ENCODE results near the gene S100A9. TPM values are rescaled to one million over a fixed set of nuclear protein-coding genes. Genes with fewer than 3 reads are reported as not detected.

S100A9 gene
- total RNA-seq, 1 experiment from 2014 or later = not detected

DNA sequence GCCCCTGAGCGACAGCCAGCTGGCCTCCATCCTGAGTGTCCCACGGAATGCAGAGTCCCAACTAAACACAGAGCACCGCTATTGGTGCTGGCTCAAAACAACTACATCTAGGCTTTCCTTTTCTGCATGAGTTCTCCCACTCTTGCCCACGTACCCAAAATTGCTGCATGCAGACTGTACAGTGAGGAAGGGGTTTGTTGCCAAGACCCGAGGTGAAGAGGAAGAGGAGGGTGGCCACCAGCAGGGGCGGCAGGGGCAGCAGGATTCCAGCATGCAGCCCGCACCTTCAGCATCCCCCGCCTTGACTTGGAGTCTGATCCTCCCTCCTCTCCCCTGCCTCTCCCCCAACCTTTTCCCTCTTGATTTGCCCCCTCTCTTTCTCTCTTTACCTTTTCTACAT lies 8.0 kb downstream of the S100A9 start:
- Histone ChIP-seq H3K4me3 (no peak overlapping the region), H3K36me3 (no peaks in the 10 kb centered on the region), H3K9me3 (no peaks in the 10 kb centered on the region), H3K27me3 (no peaks in the 10 kb centered on the region; the same call in 1 of the 2 replicates)
- DNase-seq = no peak

DNA sequence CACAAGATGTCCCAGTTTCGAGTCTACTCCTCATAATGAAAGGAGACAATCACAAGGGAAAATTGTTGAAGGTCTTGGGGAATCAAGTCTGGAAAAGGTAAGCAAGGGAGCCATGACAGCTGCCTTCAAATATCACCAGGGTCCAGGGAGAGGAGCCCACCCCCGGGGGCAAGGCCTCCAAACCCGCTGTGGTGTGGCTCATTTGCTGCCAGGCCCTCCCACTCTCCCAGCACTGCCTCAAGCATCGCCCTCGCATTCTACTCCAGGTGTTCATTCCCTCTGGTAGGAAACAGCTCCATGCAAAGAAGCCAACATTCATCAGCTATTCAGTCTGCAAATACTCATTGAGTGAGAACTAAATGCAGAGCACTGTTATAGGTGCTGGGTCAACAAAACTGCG lies 8.6 kb downstream of the S100A9 start:
- no peaks in the 10 kb centered on the region for H3K9me3 ChIP-seq
- H3K36me3 ChIP-seq = no peaks in the 10 kb centered on the region
- no peak for DNase-seq
- H3K27me3 ChIP-seq = no peaks in the 10 kb centered on the region; the same call in 1 of the 2 replicates
- no peak overlapping the region for H3K4me3 ChIP-seq

DNA sequence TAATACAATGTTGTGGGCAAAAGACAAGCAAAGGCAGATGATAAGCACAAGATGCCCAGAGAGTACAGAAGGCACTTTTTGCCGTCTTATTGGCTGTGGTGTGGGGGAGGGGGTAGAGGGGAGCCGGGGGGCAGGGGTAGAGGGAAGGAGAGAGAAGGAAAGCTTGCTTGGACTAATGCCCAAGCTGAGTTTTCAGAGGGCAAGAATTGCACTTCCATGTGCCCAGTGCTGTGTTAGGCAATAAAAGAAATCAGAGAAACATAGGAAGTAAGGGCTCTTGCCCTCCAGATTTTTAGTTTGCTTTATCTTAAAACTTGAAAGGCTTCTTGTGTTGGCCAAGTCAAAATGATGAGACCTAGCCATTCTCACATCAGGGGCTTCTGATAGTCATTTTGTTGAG lies 9.4 kb downstream of the S100A9 start:
- H3K36me3 ChIP-seq = no peaks in the 10 kb centered on the region
- no peaks in the 10 kb centered on the region for H3K9me3 ChIP-seq
- no peaks in the 10 kb centered on the region; the same call in 1 of the 2 replicates for H3K27me3 ChIP-seq
- no peak for DNase-seq
- H3K4me3 ChIP-seq = no peak overlapping the region

DNA sequence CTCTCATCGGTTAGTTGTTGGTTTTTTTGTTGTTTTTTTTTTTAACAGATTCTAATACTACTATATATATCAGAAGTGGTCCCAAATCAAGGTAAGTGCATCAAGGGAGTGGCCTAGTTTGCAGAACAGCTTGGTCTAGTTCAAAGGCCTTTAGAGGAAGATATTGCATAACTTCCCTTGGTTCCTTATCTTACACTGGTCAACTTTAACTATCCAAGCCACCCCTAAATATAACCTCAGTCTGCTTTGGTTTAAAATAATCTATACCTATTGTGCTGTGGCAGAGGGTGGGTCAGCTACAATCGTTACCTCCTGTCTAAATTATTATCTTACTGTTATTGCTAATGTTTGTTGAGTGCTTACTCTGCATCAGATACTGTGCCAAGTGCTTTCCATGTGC lies 10.8 kb downstream of the S100A9 start:
- Histone ChIP-seq H3K27me3 (no peaks in the 10 kb centered on the region; the same call in 1 of the 2 replicates), H3K36me3 (no peaks in the 10 kb centered on the region), H3K9me3 (no peaks in the 10 kb centered on the region), H3K4me3 (no peak overlapping the region)
- DNase-seq = no peak

DNA sequence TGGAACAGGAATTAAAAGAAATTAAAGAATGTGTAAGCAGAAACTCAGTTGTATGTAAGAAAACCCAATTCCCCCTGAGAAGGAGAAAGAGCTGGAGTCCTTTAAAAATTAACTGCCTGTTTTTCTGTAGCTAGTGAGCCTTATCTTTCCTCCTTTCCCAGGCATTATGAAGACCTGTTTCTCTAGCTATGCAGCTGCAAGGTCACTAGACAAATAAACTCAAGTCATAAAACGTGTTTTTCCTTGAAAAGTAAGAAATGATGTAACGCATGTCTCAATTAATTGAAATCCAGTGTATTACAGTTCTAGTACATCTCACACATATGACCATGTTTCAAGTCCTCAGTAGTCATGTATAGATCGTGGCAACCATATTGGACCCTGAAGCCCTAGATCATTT lies 12.5 kb downstream of the S100A9 start:
- Histone ChIP-seq H3K36me3 (no peaks in the 10 kb centered on the region), H3K27me3 (no peaks in the 10 kb centered on the region; the same call in 1 of the 2 replicates), H3K4me3 (no peak overlapping the region), H3K9me3 (no peaks in the 10 kb centered on the region)
- DNase-seq = no peak

DNA sequence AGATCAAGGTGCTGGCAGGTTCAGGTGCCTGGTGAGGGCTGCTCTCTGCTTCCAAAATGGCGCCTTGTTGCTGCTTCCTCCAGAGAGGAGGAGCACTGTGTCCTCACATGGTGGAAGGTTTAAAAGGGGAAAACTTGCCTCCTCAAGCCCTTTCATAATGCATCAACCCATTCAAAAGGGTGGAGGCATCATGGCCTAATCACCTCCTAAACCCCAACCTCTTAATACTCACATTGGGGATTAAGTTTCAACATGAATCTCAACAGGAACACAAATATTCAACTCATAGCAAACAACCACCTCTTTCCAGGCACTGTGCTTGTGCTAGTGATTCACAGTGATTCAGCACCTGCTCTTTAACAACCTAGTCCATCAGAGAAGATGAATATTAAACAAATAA lies 13.6 kb downstream of the S100A9 start:
- no peak for DNase-seq
- Histone ChIP-seq H3K36me3 (no peaks in the 10 kb centered on the region), H3K27me3 (no peaks in the 10 kb centered on the region; the same call in 1 of the 2 replicates), H3K9me3 (no peaks in the 10 kb centered on the region), H3K4me3 (no peak overlapping the region)

DNA sequence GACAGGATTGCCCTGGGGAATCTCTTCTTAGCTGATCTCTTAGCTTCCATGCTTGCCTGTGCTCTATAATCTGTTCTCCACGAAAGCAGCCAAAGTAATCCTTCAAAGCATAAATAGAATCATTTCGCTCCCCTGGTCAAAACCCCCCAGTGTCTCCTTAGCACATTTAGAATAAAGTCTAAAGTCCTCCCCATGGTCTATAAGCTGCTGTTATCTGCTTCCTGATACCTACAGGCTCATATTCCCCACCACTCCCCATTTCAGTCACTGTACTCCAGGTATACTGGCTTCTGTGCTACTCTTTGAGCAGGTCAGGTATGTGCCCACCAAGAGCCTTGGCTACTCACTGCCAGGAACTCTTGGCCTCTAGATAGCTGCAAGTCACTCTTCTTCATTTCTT lies 14.9 kb downstream of the S100A9 start:
- DNase-seq = no peak
- Histone ChIP-seq H3K27me3 (no peaks in the 10 kb centered on the region; the same call in 1 of the 2 replicates), H3K4me3 (no peak overlapping the region), H3K9me3 (no peaks in the 10 kb centered on the region), H3K36me3 (no peaks in the 10 kb centered on the region)

DNA sequence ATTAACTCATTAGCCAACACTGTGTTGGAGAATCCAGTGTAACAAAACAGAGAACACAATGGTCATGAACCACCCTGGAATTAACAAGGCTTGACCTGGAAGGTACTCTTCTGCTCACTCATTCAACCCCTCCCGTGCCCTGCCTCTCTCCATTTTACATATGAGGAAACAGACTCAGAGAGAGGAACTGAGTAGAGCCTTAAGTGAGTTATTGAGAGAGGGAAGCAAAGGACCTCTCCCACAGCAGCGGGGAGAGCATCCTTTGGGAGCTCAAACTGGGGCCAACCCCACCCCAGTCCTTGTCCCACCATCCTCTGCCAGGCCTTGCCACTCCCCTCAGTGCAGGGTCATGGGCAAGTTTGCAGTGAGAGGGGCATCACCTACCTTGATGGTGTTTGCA lies 16.4 kb downstream of the S100A9 start:
- Histone ChIP-seq H3K4me3 (no peak overlapping the region), H3K36me3 (no peaks in the 10 kb centered on the region), H3K9me3 (no peaks in the 10 kb centered on the region), H3K27me3 (no peaks in the 10 kb centered on the region; the same call in 1 of the 2 replicates)
- no peak for DNase-seq

DNA sequence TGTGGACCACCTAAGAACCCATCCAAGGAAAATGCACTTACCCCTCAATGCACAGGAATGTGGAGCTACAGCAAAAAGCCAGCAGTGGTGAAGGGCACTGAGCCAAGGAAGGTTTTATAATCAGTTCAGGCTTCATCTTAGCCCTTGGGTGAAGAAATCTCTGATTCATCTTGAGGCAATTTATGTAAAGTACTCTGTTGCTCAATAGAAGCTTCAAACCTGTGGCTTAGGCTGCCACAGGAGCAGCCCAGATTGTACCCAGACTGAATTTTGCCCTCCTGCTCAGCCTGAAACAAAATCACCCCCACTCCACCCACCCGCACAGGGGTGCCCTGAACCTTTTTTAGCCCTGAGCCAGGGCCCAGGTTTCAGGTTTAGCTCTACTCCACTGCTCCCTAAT lies 17.9 kb downstream of the S100A9 start, which contains the start of gene S100A12:
S100A12 (minus strand) TSS at position 111 of the 400 bp plus-strand sequence. CDS start 1,029 bp downstream, outside the sequence.
- H3K36me3 ChIP-seq = no peaks in the 10 kb centered on the region
- no peak within 1 kb of the TSS for H3K4me3 ChIP-seq
- peak; percentile 59 for DNase-seq
- H3K27me3 ChIP-seq = no peaks in the 10 kb centered on the region
- no peaks in the 10 kb centered on the region for H3K9me3 ChIP-seq

DNA sequence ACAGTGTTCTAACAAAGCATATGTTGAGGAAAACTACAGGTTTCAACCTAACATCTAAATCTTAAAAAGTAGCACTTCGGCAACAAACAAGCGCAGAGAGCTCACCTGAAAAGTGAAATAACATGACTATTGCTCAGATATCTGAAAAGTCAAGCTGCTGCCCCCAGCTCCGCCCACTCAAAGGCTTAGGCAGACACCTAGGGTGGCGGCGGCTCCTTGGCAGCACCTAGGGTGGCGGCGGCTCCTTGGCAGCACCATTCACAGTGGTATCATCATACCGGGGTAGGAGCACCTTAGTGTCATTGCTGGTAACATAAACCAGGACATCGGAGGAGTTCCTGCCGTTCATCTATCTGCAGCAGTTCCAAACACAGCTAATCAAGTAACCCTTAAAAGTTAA lies 21.9 kb downstream of the S100A9 start:
- no peak for DNase-seq
- Histone ChIP-seq H3K9me3 (peaks cover 10% of the 10 kb centered on the region), H3K27me3 (no peaks in the 10 kb centered on the region; the same call in 1 of the 2 replicates), H3K36me3 (no peaks in the 10 kb centered on the region), H3K4me3 (no peak overlapping the region)

DNA sequence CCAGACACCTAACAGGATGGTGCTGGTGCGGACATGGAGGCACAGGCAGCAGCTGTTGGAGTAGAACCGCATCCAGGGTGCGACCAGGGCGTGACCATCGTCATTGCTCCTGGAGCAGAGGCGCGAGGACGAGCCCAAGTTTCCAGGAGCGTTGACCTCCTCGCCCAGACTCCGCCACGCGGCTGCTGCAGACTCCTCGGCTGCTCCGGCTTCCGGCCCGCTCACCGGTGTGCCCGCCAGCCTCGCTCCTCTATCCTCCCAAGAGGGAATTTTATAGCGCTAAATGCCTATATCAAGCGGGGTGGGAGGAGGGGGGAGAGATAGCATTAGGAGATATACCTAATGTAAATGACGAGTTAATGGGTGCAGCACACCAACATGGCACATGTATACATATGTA lies 23.1 kb downstream of the S100A9 start:
- no peaks in the 10 kb centered on the region for H3K36me3 ChIP-seq
- peaks cover 10% of the 10 kb centered on the region for H3K9me3 ChIP-seq
- no peak for DNase-seq
- no peaks in the 10 kb centered on the region; the same call in 1 of the 2 replicates for H3K27me3 ChIP-seq
- no peak overlapping the region for H3K4me3 ChIP-seq

DNA sequence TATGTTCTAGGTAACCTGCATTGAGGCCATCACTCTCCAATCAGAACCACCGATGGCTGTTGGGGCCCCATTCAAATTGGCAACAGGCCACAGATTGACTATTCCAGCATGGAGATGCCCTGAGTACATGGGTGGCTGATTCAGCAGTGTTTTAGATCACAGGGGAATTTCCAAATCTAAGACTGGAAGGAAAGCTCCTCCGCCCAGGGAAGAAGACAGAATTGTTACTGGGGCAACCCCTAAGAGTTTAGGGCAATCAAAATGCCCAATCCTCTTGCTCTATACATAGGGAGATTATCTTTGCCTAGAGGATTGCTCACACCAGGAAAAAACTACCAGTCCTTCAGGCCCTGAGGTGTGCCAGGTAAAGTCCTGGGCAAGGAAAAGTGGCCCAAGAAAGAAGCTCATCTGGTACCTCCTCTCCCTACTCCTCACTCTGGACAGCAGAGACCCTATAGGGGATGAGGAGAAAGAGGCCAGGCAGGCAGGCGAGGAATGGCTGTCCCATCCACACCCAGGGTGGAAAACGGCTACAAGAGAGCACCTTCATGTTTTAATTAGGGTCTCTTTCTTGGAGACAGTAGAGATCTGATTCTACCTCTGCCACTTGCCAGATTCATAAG lies 27.4 kb downstream of the S100A9 start:
- H3K4me3 ChIP-seq = no peak overlapping the region
- no peak for DNase-seq

DNA sequence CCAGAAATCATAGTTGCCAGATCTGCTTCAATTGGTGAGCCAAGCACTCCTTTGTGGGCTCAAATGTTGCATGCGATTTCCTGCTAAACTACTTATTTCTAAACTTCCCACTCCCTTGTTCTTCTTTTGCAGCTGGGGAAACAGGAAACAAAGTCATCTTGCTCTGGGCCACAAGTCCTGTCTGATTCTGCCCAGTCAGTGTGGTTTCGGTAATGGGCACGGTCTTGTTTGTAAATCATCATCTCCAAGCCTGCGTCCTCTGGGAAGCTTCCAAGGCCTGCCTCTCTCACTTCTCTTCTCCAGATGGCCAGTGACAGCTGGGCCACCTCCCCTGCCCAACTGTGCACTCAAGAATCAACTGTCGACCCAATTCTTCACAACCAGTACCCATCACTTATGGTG lies 28.8 kb downstream of the S100A9 start:
- Histone ChIP-seq H3K4me3 (no peak overlapping the region), H3K9me3 (peaks cover 7% of the 10 kb centered on the region), H3K36me3 (no peaks in the 10 kb centered on the region), H3K27me3 (no peaks in the 10 kb centered on the region; the same call in 1 of the 2 replicates)
- DNase-seq = no peak

More for the DNA sequence above, 27.4 kb downstream of the S100A9 start:
- no peaks in the 10 kb centered on the region for H3K36me3 ChIP-seq
- no peaks in the 10 kb centered on the region; the same call in 1 of the 2 replicates for H3K27me3 ChIP-seq
- H3K9me3 ChIP-seq = peaks cover 10% of the 10 kb centered on the region

DNA sequence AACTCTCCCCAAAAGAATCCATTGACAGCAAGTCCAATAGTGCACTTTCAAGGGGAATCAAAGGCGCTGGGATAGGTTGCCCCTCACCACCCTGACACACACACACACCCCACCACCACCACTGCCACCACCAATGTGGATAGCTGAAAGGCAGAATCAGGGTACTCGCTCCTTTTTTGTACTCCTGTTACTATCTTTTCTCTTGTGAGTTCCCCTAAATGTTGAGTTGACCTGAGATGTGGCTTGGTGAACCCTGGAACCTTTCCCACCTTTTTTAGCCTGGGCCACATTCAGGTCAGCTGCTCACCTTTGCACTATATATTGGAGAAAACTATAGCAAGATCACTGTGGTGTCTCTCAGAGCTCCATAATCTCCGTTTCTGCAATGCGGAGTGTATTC lies 29.3 kb downstream of the S100A9 start:
- Histone ChIP-seq H3K4me3 (no peak overlapping the region), H3K9me3 (peaks cover 3% of the 10 kb centered on the region), H3K27me3 (no peaks in the 10 kb centered on the region; the same call in 1 of the 2 replicates), H3K36me3 (no peaks in the 10 kb centered on the region)
- DNase-seq = no peak

DNA sequence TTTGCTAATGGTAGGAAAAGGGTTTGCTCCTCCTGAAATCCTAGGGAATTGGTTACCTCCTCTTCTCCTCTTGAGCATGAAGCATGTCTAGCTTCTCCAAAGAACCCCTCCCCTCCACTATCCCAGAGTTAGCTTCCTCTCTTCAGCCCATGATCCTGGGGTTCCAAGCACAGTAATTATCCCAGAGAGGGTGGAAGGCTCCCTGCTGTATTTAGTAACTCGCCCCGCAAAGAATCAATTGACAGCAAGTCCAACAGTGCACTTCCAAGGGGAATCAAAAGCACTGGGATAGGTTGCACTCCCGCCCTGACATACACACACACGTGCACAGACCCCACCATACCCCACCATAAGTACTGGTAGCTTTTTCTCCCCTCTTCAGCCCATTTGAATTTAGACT lies 30.1 kb downstream of the S100A9 start:
- Histone ChIP-seq H3K27me3 (no peaks in the 10 kb centered on the region; the same call in 1 of the 2 replicates), H3K9me3 (no peaks in the 10 kb centered on the region), H3K4me3 (no peak overlapping the region), H3K36me3 (no peaks in the 10 kb centered on the region)
- no peak for DNase-seq

DNA sequence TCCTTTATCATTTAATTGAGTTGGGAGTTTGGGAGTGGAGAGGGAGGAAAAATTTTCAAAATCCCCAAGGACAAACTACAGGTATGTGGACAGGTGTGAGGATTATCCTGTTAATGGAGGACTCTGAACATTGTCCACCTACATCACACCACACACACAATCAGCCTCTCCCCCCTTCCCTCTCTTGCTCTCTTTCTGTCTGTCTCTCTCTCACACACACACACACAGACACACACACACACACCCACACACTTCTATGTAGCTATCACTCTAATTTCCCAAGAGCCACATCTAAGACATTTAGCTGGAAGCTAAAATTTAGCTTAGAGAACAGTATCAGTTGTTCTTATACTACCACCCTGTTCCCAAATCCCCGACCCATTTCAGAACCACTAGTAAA lies 31.7 kb downstream of the S100A9 start:
- no peaks in the 10 kb centered on the region for H3K9me3 ChIP-seq
- no peak overlapping the region for H3K4me3 ChIP-seq
- H3K27me3 ChIP-seq = no peaks in the 10 kb centered on the region
- no peaks in the 10 kb centered on the region for H3K36me3 ChIP-seq
- no peak for DNase-seq

DNA sequence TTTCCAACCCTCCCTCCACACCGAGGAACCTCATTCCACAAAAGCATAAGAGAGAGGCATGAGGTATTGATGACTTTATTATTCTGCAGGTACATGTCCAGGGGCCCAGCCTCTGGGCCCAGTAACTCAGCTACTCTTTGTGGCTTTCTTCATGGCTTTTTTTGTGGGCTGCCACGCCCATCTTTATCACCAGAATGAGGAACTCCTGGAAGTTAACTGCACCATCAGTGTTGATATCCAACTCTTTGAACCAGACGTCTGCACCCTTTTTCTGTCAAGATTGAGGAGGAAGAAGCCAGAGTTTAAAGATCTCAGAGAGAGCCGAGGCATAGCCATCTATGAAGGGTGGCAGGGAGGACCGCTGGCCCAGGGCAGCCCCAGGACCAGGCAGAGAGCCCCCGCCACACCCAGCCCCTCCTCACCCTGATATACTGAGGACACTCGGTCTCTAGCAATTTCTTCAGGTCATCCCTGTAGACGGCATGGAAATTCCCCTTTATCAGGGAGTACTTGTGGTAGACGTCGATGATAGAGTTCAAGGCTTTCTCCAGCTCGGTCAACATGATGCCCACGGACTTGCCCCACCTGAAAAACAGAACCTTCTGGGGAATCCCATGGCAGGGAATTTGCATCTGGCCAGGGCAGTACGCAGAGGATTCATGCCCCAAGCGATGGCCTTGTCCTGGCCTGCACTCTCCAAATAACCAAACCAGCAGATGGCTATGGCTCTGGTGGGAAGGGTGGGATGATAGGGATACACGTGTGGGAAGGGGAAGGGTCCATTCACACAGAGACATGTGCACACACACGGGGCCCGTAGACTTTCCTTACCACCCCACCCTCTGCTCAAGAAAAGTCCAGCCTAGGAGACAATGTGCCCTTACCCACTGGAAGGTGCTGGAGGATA lies 32.6 kb downstream of the S100A9 start:
- Histone ChIP-seq H3K36me3 (no peaks in the 10 kb centered on the region), H3K27me3 (no peaks in the 10 kb centered on the region), H3K4me3 (no peak overlapping the region), H3K9me3 (no peaks in the 10 kb centered on the region)
- no peak for DNase-seq

Data from MG63 (cell line).